GOT3 (cell line): ENCODE results near the gene KCNJ5.

Experiments used
- DNase-seq: peaks from one replicate; lab custom pipeline; 2025; ENCODE audit warnings: mixed read lengths; lab: John Stamatoyannopoulos, UW

KCNJ5 gene

GRCh38 chr11:128871168-128871610 is 20.0 kb upstream of the KCNJ5 start:
- DNase-seq: no peak

GRCh38 chr11:128872094-128872493 is 19.1 kb upstream of the KCNJ5 start:
- DNase-seq: no peak

- no peak for DNase-seq
Observed at GRCh38 chr11:128872594-128872993, 18.6 kb upstream of the KCNJ5 start.

- no peak for DNase-seq
Observed at GRCh38 chr11:128874427-128874826, 16.7 kb upstream of the KCNJ5 start.

GRCh38 chr11:128876133-128876650 is 15.0 kb upstream of the KCNJ5 start:
- no peak for DNase-seq

- DNase-seq: no peak
Observed at GRCh38 chr11:128877726-128878125, 13.4 kb upstream of the KCNJ5 start.

GRCh38 chr11:128878455-128878854 is 12.7 kb upstream of the KCNJ5 start:
- DNase-seq: no peak

GRCh38 chr11:128879817-128880216 is 11.3 kb upstream of the KCNJ5 start:
- DNase-seq: no peak

- DNase-seq: no peak
Observed at GRCh38 chr11:128881221-128881620, 9.9 kb upstream of the KCNJ5 start.

- no peak for DNase-seq
Observed at GRCh38 chr11:128882451-128882850, 8.7 kb upstream of the KCNJ5 start.

GRCh38 chr11:128884054-128884453 is 7.1 kb upstream of the KCNJ5 start:
- no peak for DNase-seq

GRCh38 chr11:128884703-128885338 is 6.3 kb upstream of the KCNJ5 start:
- no peak for DNase-seq

GRCh38 chr11:128886406-128887124 is 4.6 kb upstream of the KCNJ5 start:
- no peak for DNase-seq

GRCh38 chr11:128888034-128888985 is 2.8 kb upstream of the KCNJ5 start:
- no peak for DNase-seq

- no peak for DNase-seq
Observed at GRCh38 chr11:128889657-128890213, 1.4 kb upstream of the KCNJ5 start.

- DNase-seq: no peak
Observed at GRCh38 chr11:128890216-128890542, 977 bp upstream of the KCNJ5 start.

- DNase-seq: no peak
Observed at GRCh38 chr11:128891913-128892398, 800 bp downstream of the KCNJ5 start.

- no peak for DNase-seq
Observed at GRCh38 chr11:128892866-128893565, 1.9 kb downstream of the KCNJ5 start.

GRCh38 chr11:128893578-128894285 is 2.6 kb downstream of the KCNJ5 start:
- no peak for DNase-seq

- no peak for DNase-seq
Observed at GRCh38 chr11:128894286-128894681, 3.1 kb downstream of the KCNJ5 start.

GRCh38 chr11:128894685-128895084 is 3.5 kb downstream of the KCNJ5 start:
- no peak for DNase-seq
